IMR-90 (cell line): ENCODE data around the gene TIMM13.

Source experiments
- CTCF ChIP-seq: conservative IDR thresholded peaks from 2 replicates; pipeline ENCODE4 v1.5.1; 2012; ENCODE audit warnings: mild to moderate bottlenecking, low read depth, low read length, improper control_type of control experiment
- FOS ChIP-seq: fragments of 150-350 bp; IDR thresholded peaks from 2 replicates; pipeline ENCODE4 v1.6.1; 2016; ENCODE audit warnings: low read depth, low read length
- POLR2A ChIP-seq: IDR thresholded peaks from 2 replicates; pipeline ENCODE4 v1.6.1; 2012; ENCODE audit warnings: mild to moderate bottlenecking, low read depth, low read length

GRCh38 chr19:2431318-2432055 is 4.1 kb upstream of the TIMM13 start:
- TF ChIP-seq CTCF (no peak), FOS (no peak), POLR2A (no peak)
